Activated T-cell treated with anti-CD3 and anti-CD28 coated beads, Interleukin-2, amount 50 U/mL, for 4 hours (primary cell): Measurements from ENCODE around the gene TLNRD1. TPM values are rescaled to one million over a fixed set of nuclear protein-coding genes. Genes with fewer than 3 reads are reported as not detected.
A peak's percentile ranks its signal among the peaks of the same experiment; 100 is the strongest.
"Not testable (repeated sequence)": the region's sequence is repeated elsewhere in the genome, so short reads cannot be mapped to it uniquely, and the experiment has no call there.

Source experiments
- ATAC-seq, 2 donors: fragments of 200-7000 bp; cut with Tn5 transposase; one replicate each; pipeline ENCODE4 v1.10.0; 2021
- DNase-seq: peaks from one replicate; pipeline ENCODE4 v3.0.0-alpha.2; 2020
- H3K27me3 Mint-ChIP-seq: one replicate; pipeline ENCODE4 v1.8.0; 2021; ENCODE audit warnings: low read depth, mixed read lengths
- H3K36me3 Mint-ChIP-seq: one replicate; pipeline ENCODE4 v1.8.0; 2022; ENCODE audit warnings: mixed read lengths; ENCODE audit not compliant: insufficient read depth
- H3K4me1 Mint-ChIP-seq: one replicate; pipeline ENCODE4 v1.8.0; 2021; ENCODE audit warnings: low read depth, mixed read lengths
- H3K4me3 Mint-ChIP-seq: one replicate; pipeline ENCODE4 v1.8.0; 2021; ENCODE audit warnings: mild to moderate bottlenecking, moderate library complexity, mixed read lengths
- H3K9me3 Mint-ChIP-seq: one replicate; pipeline ENCODE4 v1.8.0; 2021; ENCODE audit warnings: mixed read lengths
- total RNA-seq, 3 donors: library from RNA; stranded (reverse); gene quantifications; one replicate each; pipeline ENCODE4 v1.2.1, GENCODE V29; 2021

The TLNRD1 gene
- 10 to 100 TPM; 42.6 to 46.5 (median 45.0) TPM for total RNA-seq

GRCh38 chr15:81000624-81001151 lies at the start of gene TLNRD1:
Gene TLNRD1 (plus strand): TSS chr15:81000923. CDS start chr15:81002272, 1,349 bp downstream.
- peaks cover 13% of the 10 kb centered on the region for H3K36me3 Mint-ChIP-seq
- peak; percentile 77 for DNase-seq
- peak within 1 kb of the TSS; percentile 94 for H3K4me3 Mint-ChIP-seq
- H3K4me1 Mint-ChIP-seq = peaks cover 50% of the 10 kb centered on the region
- ATAC-seq = peak; percentile 66 to 80
- no peaks in the 10 kb centered on the region for H3K27me3 Mint-ChIP-seq
- H3K9me3 Mint-ChIP-seq = peaks cover 6% of the 10 kb centered on the region

- Mint-ChIP-seq H3K4me3 (no peak overlapping the region), H3K9me3 (no peaks in the 10 kb centered on the region), H3K36me3 (peaks cover 31% of the 10 kb centered on the region), H3K4me1 (peaks cover 9% of the 10 kb centered on the region), H3K27me3 (no peaks in the 10 kb centered on the region)
- DNase-seq (no peak), ATAC-seq (no peak)
Measured at GRCh38 chr15:80951941-80952340, 48.8 kb upstream of the TLNRD1 start.

- Mint-ChIP-seq H3K27me3 (no peaks in the 10 kb centered on the region), H3K9me3 (no peaks in the 10 kb centered on the region), H3K4me3 (no peak overlapping the region), H3K4me1 (peaks cover 12% of the 10 kb centered on the region), H3K36me3 (peaks cover 37% of the 10 kb centered on the region)
- ATAC-seq (no peak), DNase-seq (no peak)
Measured at GRCh38 chr15:80953001-80953952, 47.4 kb upstream of the TLNRD1 start.

GRCh38 chr15:80953953-80954778 lies 46.6 kb upstream of the TLNRD1 start:
- peaks cover 12% of the 10 kb centered on the region for H3K4me1 Mint-ChIP-seq
- DNase-seq = no peak
- no peak overlapping the region for H3K4me3 Mint-ChIP-seq
- no peaks in the 10 kb centered on the region for H3K9me3 Mint-ChIP-seq
- peaks cover 41% of the 10 kb centered on the region for H3K36me3 Mint-ChIP-seq
- no peaks in the 10 kb centered on the region for H3K27me3 Mint-ChIP-seq
- ATAC-seq = no peak

DNA sequence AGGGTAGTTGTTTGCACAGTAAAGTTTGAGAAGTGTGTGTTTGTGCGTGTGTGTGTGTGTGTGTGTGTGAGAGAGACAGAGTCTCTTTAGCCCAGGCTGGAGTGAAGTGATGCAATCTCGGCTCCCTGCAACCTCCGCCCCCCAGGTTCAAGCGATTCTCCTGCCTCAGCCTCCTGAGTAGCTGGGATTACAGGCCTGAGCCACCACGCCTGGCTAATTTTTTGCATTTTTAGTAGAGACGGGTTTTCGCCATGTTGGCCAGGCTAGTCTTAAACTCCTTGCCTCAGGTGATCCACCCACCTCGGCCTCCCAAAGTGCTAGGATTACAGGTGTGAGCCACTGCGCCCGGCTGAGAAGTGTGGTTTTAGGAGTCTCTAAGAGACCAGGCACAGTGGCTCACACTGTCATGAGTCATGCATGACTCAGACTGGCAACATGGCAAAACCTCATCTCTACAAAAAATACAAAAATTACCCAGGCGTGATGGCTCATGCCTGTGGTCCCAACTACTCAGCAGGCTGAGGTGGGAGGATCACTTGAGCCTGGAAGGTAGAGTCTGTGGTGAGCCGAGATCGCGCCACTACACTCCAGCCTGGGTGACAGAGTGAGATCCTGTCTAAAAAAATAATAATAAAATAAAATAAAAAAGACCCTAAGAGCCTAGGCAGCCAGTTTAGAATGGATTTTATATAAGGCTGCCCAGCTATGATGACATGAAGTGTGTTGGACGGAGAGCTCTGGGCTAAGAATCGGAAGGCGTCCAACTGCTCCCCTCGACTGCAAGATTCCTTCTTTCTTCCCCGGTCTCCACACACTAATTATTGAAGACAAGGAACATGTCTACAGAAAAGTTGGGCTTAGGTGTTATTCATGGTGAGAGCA lies 44.9 kb upstream of the TLNRD1 start:
- DNase-seq (peak; percentile 29), ATAC-seq (peak; percentile 96 to 100)
- not testable (repeated sequence) for H3K27me3 Mint-ChIP-seq, H3K4me3 Mint-ChIP-seq, H3K9me3 Mint-ChIP-seq
- Mint-ChIP-seq H3K36me3 (peaks cover 45% of the 10 kb centered on the region), H3K4me1 (peaks cover 12% of the 10 kb centered on the region)

- H3K4me1 Mint-ChIP-seq = peaks cover 23% of the 10 kb centered on the region
- ATAC-seq = no peak
- peaks cover 40% of the 10 kb centered on the region for H3K36me3 Mint-ChIP-seq
- no peak overlapping the region for H3K4me3 Mint-ChIP-seq
- no peak for DNase-seq
- H3K9me3 Mint-ChIP-seq = no peaks in the 10 kb centered on the region
- no peaks in the 10 kb centered on the region for H3K27me3 Mint-ChIP-seq
Measured at GRCh38 chr15:80957556-80957955, 43.2 kb upstream of the TLNRD1 start.

GRCh38 chr15:80957976-80958375 lies 42.7 kb upstream of the TLNRD1 start:
- H3K27me3 Mint-ChIP-seq = no peaks in the 10 kb centered on the region
- H3K4me1 Mint-ChIP-seq = peaks cover 26% of the 10 kb centered on the region
- ATAC-seq (no peak), DNase-seq (no peak)
- no peak overlapping the region for H3K4me3 Mint-ChIP-seq
- no peaks in the 10 kb centered on the region for H3K9me3 Mint-ChIP-seq
- H3K36me3 Mint-ChIP-seq = peaks cover 40% of the 10 kb centered on the region

- H3K4me1 Mint-ChIP-seq = peaks cover 26% of the 10 kb centered on the region
- H3K27me3 Mint-ChIP-seq = no peaks in the 10 kb centered on the region
- no peaks in the 10 kb centered on the region for H3K9me3 Mint-ChIP-seq
- H3K4me3 Mint-ChIP-seq = no peak overlapping the region
- DNase-seq (no peak), ATAC-seq (no peak)
- peaks cover 40% of the 10 kb centered on the region for H3K36me3 Mint-ChIP-seq
Measured at GRCh38 chr15:80958818-80959495, 41.8 kb upstream of the TLNRD1 start.

- not testable (repeated sequence) for DNase-seq, H3K9me3 Mint-ChIP-seq, H3K4me3 Mint-ChIP-seq, ATAC-seq, H3K27me3 Mint-ChIP-seq
- Mint-ChIP-seq H3K36me3 (peaks cover 40% of the 10 kb centered on the region), H3K4me1 (peaks cover 23% of the 10 kb centered on the region)
Measured at GRCh38 chr15:80965454-80965853, 35.3 kb upstream of the TLNRD1 start.

GRCh38 chr15:80966431-80967197 lies 34.1 kb upstream of the TLNRD1 start:
- Mint-ChIP-seq H3K4me3 (no peak overlapping the region), H3K27me3 (no peaks in the 10 kb centered on the region), H3K9me3 (no peaks in the 10 kb centered on the region), H3K4me1 (peaks cover 22% of the 10 kb centered on the region), H3K36me3 (peaks cover 35% of the 10 kb centered on the region)
- no peak for DNase-seq
- no peak for ATAC-seq

GRCh38 chr15:80967451-80967850 lies 33.3 kb upstream of the TLNRD1 start:
- DNase-seq (no peak), ATAC-seq (no peak)
- peaks cover 14% of the 10 kb centered on the region for H3K4me1 Mint-ChIP-seq
- H3K9me3 Mint-ChIP-seq = no peaks in the 10 kb centered on the region
- H3K27me3 Mint-ChIP-seq = no peaks in the 10 kb centered on the region
- no peak overlapping the region for H3K4me3 Mint-ChIP-seq
- peaks cover 37% of the 10 kb centered on the region for H3K36me3 Mint-ChIP-seq

GRCh38 chr15:80967991-80968510 lies 32.7 kb upstream of the TLNRD1 start:
- Mint-ChIP-seq H3K9me3 (no peaks in the 10 kb centered on the region), H3K36me3 (peaks cover 31% of the 10 kb centered on the region), H3K4me1 (peaks cover 9% of the 10 kb centered on the region), H3K4me3 (no peak overlapping the region), H3K27me3 (no peaks in the 10 kb centered on the region)
- ATAC-seq (no peak), DNase-seq (no peak)
